GM12878 (cell line): Measurements from ENCODE around the gene SULT1C4. TPM values are rescaled to one million over a fixed set of nuclear protein-coding genes. Genes with fewer than 3 reads are reported as not detected.

Source experiments
- CBX3 ChIP-seq: fragments of 200-600 bp; sonication (generic); IDR thresholded peaks from 2 replicates; pipeline ENCODE4 v1.6.1; 2016; ENCODE audit warnings: low read depth, borderline replicate concordance
- CEBPB ChIP-seq, 2 experiments: fragments of 150-350 bp in 1 of 2; IDR thresholded peaks; 2 replicates each; pipeline ENCODE4 v1.6.1; 2012 to 2014; ENCODE audit warnings: low read depth in 2 of 2, low read length in 2 of 2, borderline replicate concordance in 1 of 2, inconsistent platforms in 1 of 2
- CHD2 ChIP-seq: IDR thresholded peaks from 2 replicates; pipeline ENCODE4 v1.6.1; 2011; ENCODE audit warnings: low read depth, low read length, improper control_type of control experiment, borderline replicate concordance
- CREM ChIP-seq: IDR thresholded peaks from 2 replicates; pipeline ENCODE4 v1.6.1; 2014; ENCODE audit warnings: antibody characterized with exemption, low read depth
- EED ChIP-seq: sonication (generic); IDR thresholded peaks from 2 replicates; pipeline ENCODE4 v1.6.1; 2016; ENCODE audit warnings: antibody characterized with exemption, low read depth
- FOS ChIP-seq: IDR thresholded peaks from 3 replicates; pipeline ENCODE4 v1.6.1; 2011; ENCODE audit warnings: borderline replicate concordance; ENCODE audit not compliant: insufficient read length; ENCODE audit errors: extremely low read depth
- GATAD2B ChIP-seq: fragments of 450-650 bp; conservative IDR thresholded peaks from 2 replicates; pipeline ENCODE4 v1.6.1; 2017; ENCODE audit warnings: low read depth, mild to moderate bottlenecking, moderate library complexity
- IRF4 ChIP-seq: IDR thresholded peaks from 2 replicates; pipeline ENCODE4 v1.6.1; 2011; ENCODE audit warnings: low read depth, low read length
- KLF5 ChIP-seq: fragments of 450-650 bp; IDR thresholded peaks from 2 replicates; pipeline ENCODE4 v1.6.1; 2014; ENCODE audit warnings: mild to moderate bottlenecking; ENCODE audit not compliant: partially characterized antibody
- NBN ChIP-seq: fragments of 450-650 bp; IDR thresholded peaks from 2 replicates; pipeline ENCODE4 v1.6.1; 2016
- RELA ChIP-seq: fragments of 450-650 bp; IDR thresholded peaks from 2 replicates; pipeline ENCODE4 v1.8.0; 2014; ENCODE audit warnings: borderline replicate concordance; ENCODE audit not compliant: partially characterized antibody
- RUNX3 ChIP-seq: IDR thresholded peaks from 2 replicates; pipeline ENCODE4 v1.6.1; 2012; ENCODE audit warnings: low read length, inconsistent platforms
- ZNF207 ChIP-seq: fragments of 450-650 bp; IDR thresholded peaks from 2 replicates; pipeline ENCODE4 v1.6.1; 2014; ENCODE audit warnings: antibody characterized with exemption, mild to moderate bottlenecking, borderline replicate concordance
- ZNF24 ChIP-seq: fragments of 450-650 bp; IDR thresholded peaks from 2 replicates; pipeline ENCODE4 v1.6.1; 2017; ENCODE audit warnings: antibody characterized with exemption, mild to moderate bottlenecking
- polyA plus RNA-seq, 11 experiments: library from polyadenylated mRNA; depleted of rRNA in 4 of 11; unstranded in 6 of 11; stranded (reverse) in 5 of 11; fragments of >200 nt; fragmentation: Nextera tagmentation in 4 of 11; fragmentation: Illumina TruSeq in 1 of 11; extraction: Ambion mirVana in 4 of 11; extraction: Trizol in 1 of 11; gene quantifications; 1 replicate in 1 of 11; 2 replicates in 10 of 11; pipeline versions ENCODE4 v1.2.1 to v1.2.3, GENCODE V29; 2011 to 2016; ENCODE audit warnings: inconsistent platforms in 2 of 11, missing spikeins in 2 of 11, low read depth in 1 of 11
- total RNA-seq, 4 experiments: library from RNA; depleted of rRNA in 3 of 4; stranded (reverse); fragments of >200 nt in 3 of 4; fragmentation: Illumina TruSeq in 1 of 4; extraction: Trizol in 1 of 4; gene quantifications; 2 replicates each; pipeline versions ENCODE4 v1.2.1 to v1.2.3, GENCODE V29; 2013 to 2021
- TF ChIP-seq, protein P1 (sequence below): fragments of 450-650 bp; formaldehyde crosslinking; IDR thresholded peaks from 2 replicates; pipeline ENCODE4 v1.4.0; 2022; ENCODE audit warnings: mild to moderate bottlenecking, moderate library complexity
- TF ChIP-seq, protein P2 (sequence below): fragments of 450-650 bp; IDR thresholded peaks from 2 replicates; pipeline ENCODE4 v1.6.1; 2017; ENCODE audit warnings: low read depth, mild to moderate bottlenecking, moderate library complexity
- TF ChIP-seq, protein P3 (sequence below): IDR thresholded peaks from 2 replicates; pipeline ENCODE4 v1.6.1; 2012; ENCODE audit warnings: improper control_type of control experiment, low read depth, low read length; ENCODE audit not compliant: insufficient replicate concordance
- TF ChIP-seq, protein P4 (sequence below): fragments of 450-650 bp; IDR thresholded peaks from 2 replicates; pipeline ENCODE4 v1.6.1; 2017; ENCODE audit warnings: borderline replicate concordance

The SULT1C4 gene
- total and polyA plus RNA-seq, 10 of the 15 experiments (the other 5 are each of a cell fraction or from before 2014, with no cell fraction given): 0.04 TPM; not detected in 9

DNA sequence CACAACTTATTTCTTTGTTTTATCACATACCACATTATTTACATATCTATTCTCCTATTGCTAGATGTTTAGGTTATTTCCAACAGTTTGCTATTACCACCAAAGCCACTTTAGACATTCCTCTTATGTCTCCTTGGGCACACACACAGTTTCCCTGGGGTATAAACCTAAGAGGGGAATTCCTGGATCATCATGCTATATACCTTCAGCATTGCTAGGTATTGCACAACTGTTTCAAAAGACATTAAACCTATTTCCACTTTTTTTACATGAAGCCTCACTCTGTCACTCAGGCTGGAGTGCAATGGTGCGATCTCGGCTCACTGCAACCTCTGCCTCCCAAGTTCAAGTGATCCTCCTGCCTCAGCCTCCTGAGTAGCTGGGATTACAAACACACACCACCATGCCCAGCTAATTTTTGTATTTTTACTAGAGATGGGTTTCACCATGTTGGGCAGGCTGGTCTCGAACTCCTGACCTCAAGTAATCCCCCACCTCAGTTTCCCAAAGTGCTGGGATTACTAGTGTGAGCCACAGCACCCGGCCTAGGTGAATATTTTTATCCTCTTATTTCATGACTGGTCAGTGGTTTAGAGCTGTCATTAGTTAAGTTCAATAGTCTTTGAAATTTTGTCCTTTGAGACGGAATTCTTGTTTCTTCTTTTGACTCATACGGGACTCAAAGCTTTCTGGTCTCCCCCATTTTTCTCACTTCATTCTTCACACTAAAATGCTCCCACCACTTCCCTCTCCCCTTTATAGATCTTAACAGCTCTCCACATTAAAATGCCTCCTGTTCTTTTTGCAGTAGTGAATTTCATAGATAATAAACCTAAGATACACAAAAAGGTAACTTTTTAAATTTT lies 30.3 kb downstream of the SULT1C4 start (continued):
- TF ChIP-seq, protein P1, sequence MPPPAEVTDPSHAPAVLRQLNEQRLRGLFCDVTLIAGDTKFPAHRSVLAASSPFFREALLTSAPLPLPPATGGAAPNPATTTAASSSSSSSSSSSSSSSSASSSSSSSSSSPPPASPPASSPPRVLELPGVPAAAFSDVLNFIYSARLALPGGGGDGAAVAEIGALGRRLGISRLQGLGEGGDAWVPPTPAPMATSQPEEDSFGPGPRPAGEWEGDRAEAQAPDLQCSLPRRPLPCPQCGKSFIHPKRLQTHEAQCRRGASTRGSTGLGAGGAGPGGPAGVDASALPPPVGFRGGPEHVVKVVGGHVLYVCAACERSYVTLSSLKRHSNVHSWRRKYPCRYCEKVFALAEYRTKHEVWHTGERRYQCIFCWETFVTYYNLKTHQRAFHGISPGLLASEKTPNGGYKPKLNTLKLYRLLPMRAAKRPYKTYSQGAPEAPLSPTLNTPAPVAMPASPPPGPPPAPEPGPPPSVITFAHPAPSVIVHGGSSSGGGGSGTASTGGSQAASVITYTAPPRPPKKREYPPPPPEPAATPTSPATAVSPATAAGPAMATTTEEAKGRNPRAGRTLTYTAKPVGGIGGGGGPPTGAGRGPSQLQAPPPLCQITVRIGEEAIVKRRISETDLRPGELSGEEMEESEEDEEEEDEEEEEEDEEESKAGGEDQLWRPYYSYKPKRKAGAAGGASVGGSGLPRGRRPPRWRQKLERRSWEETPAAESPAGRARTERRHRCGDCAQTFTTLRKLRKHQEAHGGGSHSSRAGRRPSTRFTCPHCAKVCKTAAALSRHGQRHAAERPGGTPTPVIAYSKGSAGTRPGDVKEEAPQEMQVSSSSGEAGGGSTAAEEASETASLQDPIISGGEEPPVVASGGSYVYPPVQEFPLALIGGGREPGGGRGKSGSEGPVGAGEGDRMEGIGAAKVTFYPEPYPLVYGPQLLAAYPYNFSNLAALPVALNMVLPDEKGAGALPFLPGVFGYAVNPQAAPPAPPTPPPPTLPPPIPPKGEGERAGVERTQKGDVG: no peak
- TF ChIP-seq, protein P2, sequence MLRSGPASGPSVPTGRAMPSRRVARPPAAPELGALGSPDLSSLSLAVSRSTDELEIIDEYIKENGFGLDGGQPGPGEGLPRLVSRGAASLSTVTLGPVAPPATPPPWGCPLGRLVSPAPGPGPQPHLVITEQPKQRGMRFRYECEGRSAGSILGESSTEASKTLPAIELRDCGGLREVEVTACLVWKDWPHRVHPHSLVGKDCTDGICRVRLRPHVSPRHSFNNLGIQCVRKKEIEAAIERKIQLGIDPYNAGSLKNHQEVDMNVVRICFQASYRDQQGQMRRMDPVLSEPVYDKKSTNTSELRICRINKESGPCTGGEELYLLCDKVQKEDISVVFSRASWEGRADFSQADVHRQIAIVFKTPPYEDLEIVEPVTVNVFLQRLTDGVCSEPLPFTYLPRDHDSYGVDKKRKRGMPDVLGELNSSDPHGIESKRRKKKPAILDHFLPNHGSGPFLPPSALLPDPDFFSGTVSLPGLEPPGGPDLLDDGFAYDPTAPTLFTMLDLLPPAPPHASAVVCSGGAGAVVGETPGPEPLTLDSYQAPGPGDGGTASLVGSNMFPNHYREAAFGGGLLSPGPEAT: peak; percentile 71
- TF ChIP-seq RELA (no peak), ZNF207 (no peak), CBX3 (no peak), CEBPB (IDR thresholded peaks at IDR 0.05; ENCODE audit: borderline replicate concordance in 1 of 2, low read depth in 2 of 2, low read length in 2 of 2) (peak in 1 of 2 experiments; percentile 37; a peak in 1 of 4 replicates), CHD2 (no peak), GATAD2B (no peak), NBN (0 out of 2 replicates have a peak, but pooled peaks have one; percentile 35), EED (peak; percentile 53; the same call in 1 of the 2 replicates), KLF5 (no peak), ZNF24 (no peak; the same call in 1 of the 2 replicates), FOS (no peak), RUNX3 (peak; percentile 77), IRF4 (peak; percentile 70; the same call in 1 of the 2 replicates), CREM (peak; percentile 39; the same call in 1 of the 2 replicates)
- TF ChIP-seq, protein P3, sequence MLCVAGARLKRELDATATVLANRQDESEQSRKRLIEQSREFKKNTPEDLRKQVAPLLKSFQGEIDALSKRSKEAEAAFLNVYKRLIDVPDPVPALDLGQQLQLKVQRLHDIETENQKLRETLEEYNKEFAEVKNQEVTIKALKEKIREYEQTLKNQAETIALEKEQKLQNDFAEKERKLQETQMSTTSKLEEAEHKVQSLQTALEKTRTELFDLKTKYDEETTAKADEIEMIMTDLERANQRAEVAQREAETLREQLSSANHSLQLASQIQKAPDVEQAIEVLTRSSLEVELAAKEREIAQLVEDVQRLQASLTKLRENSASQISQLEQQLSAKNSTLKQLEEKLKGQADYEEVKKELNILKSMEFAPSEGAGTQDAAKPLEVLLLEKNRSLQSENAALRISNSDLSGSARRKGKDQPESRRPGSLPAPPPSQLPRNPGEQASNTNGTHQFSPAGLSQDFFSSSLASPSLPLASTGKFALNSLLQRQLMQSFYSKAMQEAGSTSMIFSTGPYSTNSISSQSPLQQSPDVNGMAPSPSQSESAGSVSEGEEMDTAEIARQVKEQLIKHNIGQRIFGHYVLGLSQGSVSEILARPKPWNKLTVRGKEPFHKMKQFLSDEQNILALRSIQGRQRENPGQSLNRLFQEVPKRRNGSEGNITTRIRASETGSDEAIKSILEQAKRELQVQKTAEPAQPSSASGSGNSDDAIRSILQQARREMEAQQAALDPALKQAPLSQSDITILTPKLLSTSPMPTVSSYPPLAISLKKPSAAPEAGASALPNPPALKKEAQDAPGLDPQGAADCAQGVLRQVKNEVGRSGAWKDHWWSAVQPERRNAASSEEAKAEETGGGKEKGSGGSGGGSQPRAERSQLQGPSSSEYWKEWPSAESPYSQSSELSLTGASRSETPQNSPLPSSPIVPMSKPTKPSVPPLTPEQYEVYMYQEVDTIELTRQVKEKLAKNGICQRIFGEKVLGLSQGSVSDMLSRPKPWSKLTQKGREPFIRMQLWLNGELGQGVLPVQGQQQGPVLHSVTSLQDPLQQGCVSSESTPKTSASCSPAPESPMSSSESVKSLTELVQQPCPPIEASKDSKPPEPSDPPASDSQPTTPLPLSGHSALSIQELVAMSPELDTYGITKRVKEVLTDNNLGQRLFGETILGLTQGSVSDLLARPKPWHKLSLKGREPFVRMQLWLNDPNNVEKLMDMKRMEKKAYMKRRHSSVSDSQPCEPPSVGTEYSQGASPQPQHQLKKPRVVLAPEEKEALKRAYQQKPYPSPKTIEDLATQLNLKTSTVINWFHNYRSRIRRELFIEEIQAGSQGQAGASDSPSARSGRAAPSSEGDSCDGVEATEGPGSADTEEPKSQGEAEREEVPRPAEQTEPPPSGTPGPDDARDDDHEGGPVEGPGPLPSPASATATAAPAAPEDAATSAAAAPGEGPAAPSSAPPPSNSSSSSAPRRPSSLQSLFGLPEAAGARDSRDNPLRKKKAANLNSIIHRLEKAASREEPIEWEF: no peak
- TF ChIP-seq, protein P4, sequence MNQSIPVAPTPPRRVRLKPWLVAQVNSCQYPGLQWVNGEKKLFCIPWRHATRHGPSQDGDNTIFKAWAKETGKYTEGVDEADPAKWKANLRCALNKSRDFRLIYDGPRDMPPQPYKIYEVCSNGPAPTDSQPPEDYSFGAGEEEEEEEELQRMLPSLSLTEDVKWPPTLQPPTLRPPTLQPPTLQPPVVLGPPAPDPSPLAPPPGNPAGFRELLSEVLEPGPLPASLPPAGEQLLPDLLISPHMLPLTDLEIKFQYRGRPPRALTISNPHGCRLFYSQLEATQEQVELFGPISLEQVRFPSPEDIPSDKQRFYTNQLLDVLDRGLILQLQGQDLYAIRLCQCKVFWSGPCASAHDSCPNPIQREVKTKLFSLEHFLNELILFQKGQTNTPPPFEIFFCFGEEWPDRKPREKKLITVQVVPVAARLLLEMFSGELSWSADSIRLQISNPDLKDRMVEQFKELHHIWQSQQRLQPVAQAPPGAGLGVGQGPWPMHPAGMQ: no peak
